ENCODE measurements around the gene MAD1L1.

DNA sequence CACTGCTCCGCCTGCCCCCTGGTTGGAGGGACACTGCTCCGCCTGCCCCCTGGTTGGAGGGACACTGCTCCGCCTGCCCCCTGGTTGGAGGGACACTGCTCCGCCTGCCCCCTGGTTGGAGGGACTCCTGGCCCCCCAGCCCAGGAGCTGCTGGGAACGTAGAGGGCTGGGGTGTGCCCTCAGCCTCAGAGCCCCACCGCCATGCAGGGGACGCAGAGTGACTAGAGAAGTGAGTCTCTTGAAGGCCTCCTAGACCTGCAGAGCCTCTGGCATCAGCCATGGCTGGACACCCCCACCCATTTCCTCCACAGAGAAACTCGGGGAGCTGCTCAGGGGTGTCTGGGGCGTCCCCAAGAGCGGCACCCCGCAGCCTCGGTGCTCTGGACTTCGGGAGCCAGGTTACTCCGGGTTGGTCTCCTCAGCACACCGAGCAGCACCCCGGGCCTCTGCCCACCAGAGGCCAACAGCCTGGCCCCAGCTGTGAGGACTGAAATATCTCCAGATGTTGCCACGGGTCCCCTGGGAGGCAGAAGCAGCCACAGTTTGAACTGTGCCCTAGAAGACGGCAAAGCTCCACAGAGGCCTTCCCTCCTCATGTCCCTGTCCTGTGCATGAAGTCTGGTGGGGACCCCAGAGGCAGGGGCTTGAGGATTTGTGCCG lies 370.8 kb downstream of the MAD1L1 start:
- no peak for TF ChIP-seq SMC3 (IDR thresholded peaks at IDR 0.05; ENCODE audit: low read depth, low read length)
- TF ChIP-seq MXI1 (IDR thresholded peaks at IDR 0.05; ENCODE audit: borderline replicate concordance, low read depth, low read length) = no peak
- no peak for TF ChIP-seq CEBPB (IDR thresholded peaks at IDR 0.05; ENCODE audit: low read depth, low read length)
- TF ChIP-seq, protein P1, sequence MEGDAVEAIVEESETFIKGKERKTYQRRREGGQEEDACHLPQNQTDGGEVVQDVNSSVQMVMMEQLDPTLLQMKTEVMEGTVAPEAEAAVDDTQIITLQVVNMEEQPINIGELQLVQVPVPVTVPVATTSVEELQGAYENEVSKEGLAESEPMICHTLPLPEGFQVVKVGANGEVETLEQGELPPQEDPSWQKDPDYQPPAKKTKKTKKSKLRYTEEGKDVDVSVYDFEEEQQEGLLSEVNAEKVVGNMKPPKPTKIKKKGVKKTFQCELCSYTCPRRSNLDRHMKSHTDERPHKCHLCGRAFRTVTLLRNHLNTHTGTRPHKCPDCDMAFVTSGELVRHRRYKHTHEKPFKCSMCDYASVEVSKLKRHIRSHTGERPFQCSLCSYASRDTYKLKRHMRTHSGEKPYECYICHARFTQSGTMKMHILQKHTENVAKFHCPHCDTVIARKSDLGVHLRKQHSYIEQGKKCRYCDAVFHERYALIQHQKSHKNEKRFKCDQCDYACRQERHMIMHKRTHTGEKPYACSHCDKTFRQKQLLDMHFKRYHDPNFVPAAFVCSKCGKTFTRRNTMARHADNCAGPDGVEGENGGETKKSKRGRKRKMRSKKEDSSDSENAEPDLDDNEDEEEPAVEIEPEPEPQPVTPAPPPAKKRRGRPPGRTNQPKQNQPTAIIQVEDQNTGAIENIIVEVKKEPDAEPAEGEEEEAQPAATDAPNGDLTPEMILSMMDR (conservative IDR thresholded peaks at IDR 0.05; ENCODE audit: low read depth, low read length) = no peak
- TF ChIP-seq POLR2A (IDR thresholded peaks at IDR 0.05; ENCODE audit: low read depth, low read length) = no peak
- TF ChIP-seq, protein P2, sequence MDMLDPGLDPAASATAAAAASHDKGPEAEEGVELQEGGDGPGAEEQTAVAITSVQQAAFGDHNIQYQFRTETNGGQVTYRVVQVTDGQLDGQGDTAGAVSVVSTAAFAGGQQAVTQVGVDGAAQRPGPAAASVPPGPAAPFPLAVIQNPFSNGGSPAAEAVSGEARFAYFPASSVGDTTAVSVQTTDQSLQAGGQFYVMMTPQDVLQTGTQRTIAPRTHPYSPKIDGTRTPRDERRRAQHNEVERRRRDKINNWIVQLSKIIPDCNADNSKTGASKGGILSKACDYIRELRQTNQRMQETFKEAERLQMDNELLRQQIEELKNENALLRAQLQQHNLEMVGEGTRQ (IDR thresholded peaks at IDR 0.05; ENCODE audit: low read depth, low read length) = no peak
- no peak for TF ChIP-seq RFX5 (IDR thresholded peaks at IDR 0.05; ENCODE audit: low read depth, low read length)
- no peak for TF ChIP-seq RAD21 (IDR thresholded peaks at IDR 0.05; ENCODE audit: low read length)
- no peak for TF ChIP-seq NFE2L2 (IDR thresholded peaks at IDR 0.05; ENCODE audit: low read depth, low read length)
- no peak for TF ChIP-seq FOS (IDR thresholded peaks at IDR 0.05; ENCODE audit: low read depth, low read length)
- no peak for TF ChIP-seq MAFK (IDR thresholded peaks at IDR 0.05; ENCODE audit: low read depth, low read length)
- TF ChIP-seq RCOR1 (IDR thresholded peaks at IDR 0.05; ENCODE audit: insufficient replicate concordance, low read length) = no peak
- TF ChIP-seq BHLHE40 (IDR thresholded peaks at IDR 0.05; ENCODE audit: low read depth, low read length) = no peak
